ENCODE results near the gene FBN1. TPM values are rescaled to one million over a fixed set of nuclear protein-coding genes. Genes with fewer than 3 reads are reported as not detected.

FBN1 gene
- total RNA-seq, 1 donor from 2014 or later: 6.9 TPM

- no peak for ATAC-seq
Observed at GRCh38 chr15:48463366-48463880, 182.1 kb downstream of the FBN1 start.

DNA sequence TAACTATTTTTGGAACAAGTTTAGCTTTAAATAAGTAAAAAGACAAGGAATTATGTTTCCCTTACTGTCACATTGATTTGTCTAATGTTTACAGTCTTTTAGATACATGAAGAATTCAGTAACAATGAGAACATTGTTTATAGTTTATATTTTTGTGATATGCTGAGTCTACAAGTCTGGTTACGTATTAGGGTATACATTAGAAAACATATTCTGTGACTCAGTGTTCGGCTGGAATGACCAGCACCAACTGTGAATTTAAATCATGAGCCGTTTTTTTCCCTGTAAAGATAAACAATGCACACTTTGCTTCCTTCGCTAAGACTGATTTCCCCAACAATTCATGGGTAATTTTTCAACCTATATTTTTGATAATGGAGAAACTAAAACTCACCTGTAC, 182.8 kb downstream of the FBN1 start:
- no peak for ATAC-seq

DNA sequence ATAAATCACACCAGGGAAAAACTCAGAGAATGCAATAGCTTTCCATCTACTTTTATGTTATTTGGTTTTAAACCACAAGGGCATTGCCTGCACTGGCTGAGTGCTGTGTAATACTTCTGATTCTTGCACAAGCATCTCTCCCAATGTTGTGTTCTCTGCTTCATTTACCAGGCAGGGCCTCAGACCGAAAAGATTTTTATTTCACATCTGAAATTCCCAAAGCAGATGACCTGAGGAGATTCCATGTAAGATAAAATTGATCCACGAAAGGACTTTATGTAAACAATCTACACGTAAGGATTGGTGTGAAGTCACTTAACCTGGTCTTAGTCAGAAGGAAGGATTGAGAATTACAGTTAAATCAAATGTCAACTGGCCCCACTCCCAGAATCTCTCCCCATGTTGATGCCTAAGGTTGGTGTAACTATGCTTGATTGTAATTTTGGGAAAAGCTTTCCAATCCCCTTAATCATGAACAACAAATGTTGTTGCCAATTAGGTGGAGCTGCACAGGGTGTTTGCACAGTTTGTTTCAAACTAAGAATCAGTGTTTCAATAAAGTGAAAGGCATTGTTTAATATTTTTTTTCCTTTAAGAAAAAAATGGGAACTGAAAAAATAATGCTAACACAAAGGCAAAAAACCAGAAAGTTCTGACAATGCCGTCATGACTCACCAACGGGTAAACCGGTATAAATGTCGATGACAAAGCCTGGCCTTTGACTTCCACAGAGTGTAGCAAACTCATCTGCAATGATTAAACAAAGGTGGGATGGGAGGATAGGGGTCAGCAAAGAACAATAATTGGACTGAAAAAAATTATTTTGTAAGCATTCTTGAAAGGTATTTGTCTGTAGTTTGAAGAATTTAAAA, 185.7 kb downstream of the FBN1 start:
- peak; percentile 82 for ATAC-seq

DNA sequence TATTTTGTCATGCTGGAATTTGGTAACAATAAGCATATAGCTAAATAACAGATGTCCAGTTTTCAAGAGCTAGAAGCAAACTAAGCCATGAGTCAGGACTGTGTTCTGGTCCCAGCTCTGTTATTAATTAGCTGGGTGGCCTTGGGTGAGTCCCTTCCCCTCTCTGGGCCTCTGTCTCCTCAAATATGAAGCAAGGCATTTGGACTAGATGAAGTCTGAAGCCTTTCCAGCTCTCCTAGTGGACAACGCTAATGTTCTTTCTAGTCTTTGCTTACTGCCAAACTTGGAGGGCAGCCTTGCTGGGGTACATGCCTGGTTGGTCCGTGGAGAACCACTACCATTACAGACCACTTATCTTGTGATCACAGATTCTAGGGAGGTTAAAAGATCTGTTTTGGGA, 186.6 kb downstream of the FBN1 start:
- no peak for ATAC-seq

DNA sequence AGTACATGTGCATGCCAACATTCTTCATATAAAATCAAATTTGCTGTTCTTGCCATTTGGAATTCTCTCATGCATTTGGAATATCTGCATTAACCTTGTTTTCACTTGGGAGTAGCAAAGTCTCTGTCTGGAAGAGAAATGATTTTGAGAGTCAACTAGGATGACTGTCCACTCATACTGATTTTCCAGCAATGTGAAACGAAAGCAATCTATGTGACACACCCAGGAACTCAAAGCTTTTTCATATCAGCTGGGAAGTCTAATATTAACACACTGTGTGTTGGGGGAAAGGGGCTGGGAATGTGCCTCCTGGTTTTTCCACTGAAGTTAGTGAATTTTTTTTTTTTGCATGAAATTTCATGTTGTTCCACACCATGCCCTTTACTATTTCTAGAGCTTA, 189.4 kb downstream of the FBN1 start:
- no peak for ATAC-seq

- ATAC-seq: no peak
Observed at GRCh38 chr15:48451736-48452135, 193.8 kb downstream of the FBN1 start.

DNA sequence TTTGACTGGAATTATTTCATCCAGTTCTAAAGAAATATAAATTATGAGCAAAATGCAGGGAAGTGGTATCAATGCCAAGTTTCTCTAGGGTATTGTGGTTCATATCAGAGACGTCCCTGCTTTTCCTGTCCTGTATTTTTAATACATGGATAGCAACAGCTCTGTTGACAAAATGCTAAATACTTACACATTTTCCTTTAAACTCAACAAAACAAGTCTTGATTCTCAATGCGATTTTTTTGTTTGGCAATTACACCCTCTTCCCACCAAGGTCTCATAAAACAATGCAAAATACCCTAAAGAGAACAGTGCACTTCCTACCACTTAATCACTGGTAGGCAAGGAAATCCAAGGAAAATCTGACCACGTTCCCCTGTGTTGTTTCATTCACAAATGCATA, 194.3 kb downstream of the FBN1 start:
- no peak for ATAC-seq

DNA sequence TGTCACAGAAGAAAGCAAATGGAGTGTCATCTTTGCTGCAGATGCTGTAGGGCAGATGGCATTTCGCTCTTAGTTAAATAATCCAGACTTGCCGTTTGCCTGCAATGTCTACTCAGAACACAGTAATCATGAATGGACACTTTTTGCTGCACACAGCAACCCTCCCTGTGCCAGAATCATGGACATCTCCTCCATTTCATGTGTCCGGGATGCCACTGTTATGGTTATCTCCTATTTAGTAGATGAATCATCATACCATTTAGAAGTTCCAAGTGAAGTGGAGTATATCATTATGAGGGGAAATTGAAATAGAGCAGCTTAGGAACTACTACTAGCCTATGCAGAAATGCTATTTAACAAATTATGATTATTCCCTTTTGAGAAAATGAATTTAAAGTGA, 195.8 kb downstream of the FBN1 start:
- no peak for ATAC-seq

GRCh38 chr15:48447657-48448056, 197.9 kb downstream of the FBN1 start:
- peak; percentile 56 for ATAC-seq

GRCh38 chr15:48447058-48447457, 198.5 kb downstream of the FBN1 start:
- ATAC-seq: no peak

DNA sequence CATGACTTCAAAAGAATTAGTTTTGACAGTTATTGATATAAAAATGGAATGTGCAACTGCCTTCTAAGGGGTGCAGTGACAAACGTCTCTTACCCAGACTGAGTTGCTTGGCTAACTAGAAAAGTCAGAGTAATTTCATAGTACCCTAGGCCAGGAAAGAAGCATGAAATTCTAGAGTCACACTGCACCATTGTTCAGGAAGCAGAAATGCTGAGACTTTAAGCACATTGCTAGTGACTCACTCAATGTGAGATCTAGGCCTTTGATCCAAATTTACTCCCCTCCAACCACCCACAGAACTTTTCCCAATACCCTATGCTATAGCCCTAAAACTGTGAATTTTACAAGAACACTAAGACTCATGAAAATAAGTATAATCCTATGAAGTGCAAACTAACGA, 203.5 kb downstream of the FBN1 start:
- peak; percentile 48 for ATAC-seq

GRCh38 chr15:48440084-48440483, 205.4 kb downstream of the FBN1 start:
- ATAC-seq: no peak

DNA sequence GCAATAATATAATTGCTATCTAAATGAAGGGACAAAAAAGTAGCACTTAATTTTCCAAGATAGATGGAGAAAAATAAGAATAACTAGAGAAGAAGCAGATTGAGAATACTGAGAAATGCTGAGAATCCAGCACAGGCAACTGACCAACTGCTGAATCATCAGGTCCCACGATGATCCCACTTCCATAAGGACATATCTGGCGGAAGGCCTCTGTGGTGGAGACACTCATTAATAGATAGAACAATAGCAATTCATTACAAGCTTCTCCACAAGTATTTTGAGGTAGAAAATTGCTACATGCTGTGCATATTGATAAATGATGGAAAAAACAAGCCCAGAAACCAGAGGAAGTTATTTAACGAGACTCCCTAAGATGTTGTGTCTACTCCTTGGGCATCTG, 208.3 kb downstream of the FBN1 start:
- ATAC-seq: no peak

DNA sequence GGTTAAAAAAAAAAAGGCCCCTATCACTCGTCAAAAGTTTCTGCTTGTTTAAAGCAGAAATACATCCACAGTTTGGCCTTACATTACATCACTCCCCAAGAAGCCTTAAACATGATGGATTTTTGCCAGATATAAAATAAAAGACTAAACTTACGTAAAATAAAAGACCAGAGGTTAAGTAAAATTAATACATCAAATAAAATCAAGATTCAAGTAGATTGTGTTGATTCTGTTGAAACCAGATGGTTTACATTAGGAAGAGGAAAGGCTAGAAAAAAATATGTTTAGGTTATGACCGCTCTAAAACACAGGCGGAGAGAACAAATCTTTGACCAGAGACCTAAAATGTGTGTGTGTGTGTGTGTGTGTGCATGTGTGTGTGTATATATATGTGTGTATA, 210.2 kb downstream of the FBN1 start:
- no peak for ATAC-seq

GRCh38 chr15:48433226-48433886, 212.2 kb downstream of the FBN1 start:
- no peak for ATAC-seq

- ATAC-seq: no peak
Observed at GRCh38 chr15:48432688-48433087, 212.8 kb downstream of the FBN1 start.

- no peak for ATAC-seq
Observed at GRCh38 chr15:48427960-48428547, 217.5 kb downstream of the FBN1 start.

- ATAC-seq: no peak
Observed at GRCh38 chr15:48427479-48427878, 218.0 kb downstream of the FBN1 start.

DNA sequence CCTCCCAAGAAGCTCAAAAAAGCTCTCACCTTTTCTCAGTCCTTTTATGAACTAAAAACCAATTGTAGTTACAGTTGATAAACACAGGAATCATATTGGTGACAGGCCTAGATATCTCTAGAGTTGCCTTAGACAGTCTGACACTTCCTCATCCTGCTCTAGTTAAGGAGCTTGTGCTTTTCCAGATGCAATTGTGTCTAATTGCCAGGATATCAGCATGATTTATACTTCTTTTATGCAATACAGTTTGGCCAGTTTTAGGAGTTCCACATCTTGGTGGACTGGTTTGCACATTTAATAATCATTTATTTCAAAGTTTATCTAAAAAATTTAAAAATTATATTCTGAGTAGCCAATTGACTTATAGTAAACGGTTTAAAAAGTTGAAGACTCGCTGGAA, 218.6 kb downstream of the FBN1 start:
- no peak for ATAC-seq

DNA sequence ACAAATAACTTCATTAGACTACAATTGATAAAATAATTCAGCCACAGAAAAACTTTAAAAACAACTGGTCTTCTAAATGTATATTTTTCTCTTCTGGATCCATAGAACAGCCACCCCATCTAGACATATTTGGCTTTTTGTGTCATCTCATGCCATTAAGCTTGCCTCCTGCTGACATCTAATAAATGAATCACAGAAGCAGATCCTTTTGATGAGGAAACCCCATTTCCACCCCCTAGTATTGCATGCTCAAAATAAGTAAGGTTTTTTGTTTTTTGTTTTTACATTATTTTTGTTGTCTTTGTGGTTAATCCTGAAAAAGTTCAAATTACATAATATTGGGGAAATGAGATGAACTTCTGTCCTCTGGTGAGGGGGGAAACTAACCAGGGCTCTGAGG, 219.5 kb downstream of the FBN1 start:
- no peak for ATAC-seq

DNA sequence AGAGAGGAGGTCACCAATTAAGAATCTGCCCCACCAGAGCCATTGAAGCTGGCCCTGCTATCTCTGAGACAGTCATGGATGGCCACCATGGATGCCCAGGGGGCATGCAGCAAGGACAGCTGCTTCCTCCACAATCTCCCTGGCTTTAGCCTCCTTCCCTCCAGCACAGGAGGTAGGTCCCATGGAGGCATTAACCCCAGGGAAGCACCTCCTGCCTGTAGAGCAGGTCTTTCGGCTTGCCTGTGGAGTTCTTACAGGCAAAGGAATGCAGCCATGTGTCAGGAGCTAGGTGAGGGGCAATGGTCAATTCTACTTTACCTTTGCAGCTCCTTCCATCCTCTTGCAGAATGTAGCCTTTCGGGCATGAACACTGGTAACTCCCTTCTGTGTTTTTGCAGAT, 220.5 kb downstream of the FBN1 start:
- ATAC-seq: no peak

GRCh38 chr15:48423896-48424475, 221.5 kb downstream of the FBN1 start:
- ATAC-seq: peak; percentile 92

GRCh38 chr15:48423342-48423741, 222.2 kb downstream of the FBN1 start:
- peak; percentile 84 for ATAC-seq

All from esophagus mucosa (tissue), 1 donor.